PC-9 (cell line): ENCODE results near the gene ERAS. TPM values are rescaled to one million over a fixed set of nuclear protein-coding genes. Genes with fewer than 3 reads are reported as not detected.
A peak's percentile ranks its signal among the peaks of the same experiment; 100 is the strongest.

Source experiments
- BruUV-seq: library from RNA; stranded (reverse); fragments of 400-500 nt; replicated peaks from 2 replicates; lab custom pipeline; 2021; lab: Mats Ljungman, UMichigan
- CTCF ChIA-PET: fragments of 300-600 bp; sonication (Branson Sonifier 250); formaldehyde crosslinking; loops from one replicate; lab custom pipeline; 2022; ENCODE audit warnings: antibody characterized with exemption; lab: Charles Lee
- POLR2A ChIA-PET: fragments of 300-600 bp; sonication (Branson Sonifier 250); formaldehyde crosslinking; loops from one replicate; lab custom pipeline; 2022; ENCODE audit warnings: antibody characterized with exemption; ENCODE audit not compliant: unreplicated experiment; lab: Charles Lee
- DNase-seq, 2 experiments: peaks; one replicate each; pipeline versions ENCODE4 v3.0.0 to v3.0.0-alpha.2; 2015 to 2022; ENCODE audit warnings: mixed read lengths in 1 of 2
- H2AFZ ChIP-seq: fragments of 200-600 bp; sonication (generic); 2 replicates; pipeline ENCODE4 v1.8.1; 2017; ENCODE audit warnings: antibody characterized with exemption
- H3F3A ChIP-seq: fragments of 200-600 bp; sonication (generic); 2 replicates; pipeline ENCODE4 v1.8.1; 2017; ENCODE audit warnings: antibody characterized with exemption, mild to moderate bottlenecking, low read depth; ENCODE audit not compliant: insufficient read depth
- H3K27ac ChIP-seq: fragments of 200-600 bp; sonication (generic); 2 replicates; pipeline ENCODE4 v1.6.1; 2016; ENCODE audit warnings: mixed run types
- H3K27me3 ChIP-seq: fragments of 200-600 bp; sonication (generic); 2 replicates; pipeline ENCODE4 v1.6.1; 2016; ENCODE audit warnings: low read depth, mixed run types; ENCODE audit not compliant: insufficient read depth
- H3K36me3 ChIP-seq: fragments of 200-600 bp; sonication (generic); 2 replicates; pipeline ENCODE4 v1.6.1; 2016; ENCODE audit warnings: low read depth, mixed run types
- H3K4me1 ChIP-seq: fragments of 200-600 bp; sonication (generic); replicated peaks from 2 replicates; pipeline ENCODE4 v1.6.1; 2016; ENCODE audit warnings: mixed run types; ENCODE audit not compliant: insufficient read depth
- H3K4me2 ChIP-seq: fragments of 200-600 bp; sonication (generic); 2 replicates; pipeline ENCODE4 v1.6.1; 2017; ENCODE audit warnings: mixed run types
- H3K4me3 ChIP-seq: fragments of 200-600 bp; sonication (generic); 2 replicates; pipeline ENCODE4 v1.6.1; 2016; ENCODE audit warnings: mixed run types
- H3K79me2 ChIP-seq: fragments of 200-600 bp; sonication (generic); 2 replicates; pipeline ENCODE4 v1.6.1; 2017; ENCODE audit warnings: low read depth, mixed run types
- H3K9me2 ChIP-seq: fragments of 200-600 bp; sonication (generic); 2 replicates; pipeline ENCODE4 v1.8.1; 2017; ENCODE audit warnings: mild to moderate bottlenecking; ENCODE audit not compliant: insufficient read depth
- H3K9me3 ChIP-seq: fragments of 200-600 bp; sonication (generic); 2 replicates; pipeline ENCODE4 v1.8.1; 2016; ENCODE audit warnings: low read depth; ENCODE audit not compliant: insufficient read depth
- H4K20me1 ChIP-seq: fragments of 200-600 bp; sonication (generic); 2 replicates; pipeline ENCODE4 v1.8.1; 2017; ENCODE audit not compliant: insufficient read depth
- CTCF ChIP-seq: fragments of 200-600 bp; sonication (generic); conservative IDR thresholded peaks from 2 replicates; pipeline ENCODE4 v1.6.1; 2017; ENCODE audit warnings: mixed run types, antibody characterized with exemption, mild to moderate bottlenecking, moderate library complexity
- EZH2 ChIP-seq: fragments of 200-600 bp; sonication (generic); IDR thresholded peaks from 2 replicates; pipeline ENCODE4 v1.8.0; 2017; ENCODE audit warnings: antibody characterized with exemption, low read depth
- intact Hi-C: fragments of 100-400 bp; cut with micrococcal nuclease; formaldehyde crosslinking; loops from one replicate; pipeline ENCODE4 v1.10.0; 2022; ENCODE audit not compliant: unreplicated experiment
- total RNA-seq: library from RNA; stranded (reverse); gene quantifications from 2 replicates; pipeline ENCODE4 v1.2.3, GENCODE V29; 2021

ERAS gene
- total RNA-seq, 1 experiment from 2014 or later = not detected

- BruUV-seq = no TSS peak
- CTCF ChIA-PET = interaction anchor here (0.5 kb wide), 1 partner anchor 73 kb away, joined by 4 read pairs; no protein-coding TSS in a partner anchor
- peaks cover 12% of the 10 kb centered on the region for H3K4me1 ChIP-seq
Observed at GRCh38 chrX:48792219-48792618, 34.1 kb upstream of the ERAS start.

GRCh38 chrX:48793935-48794334 is 32.4 kb upstream of the ERAS start:
- ChIA-PET POLR2A (no interaction called here), CTCF (no interaction called here)
- Histone ChIP-seq H3K4me2 (no peak overlapping the region), H3F3A (no peaks in the 10 kb centered on the region), H3K4me1 (peaks cover 12% of the 10 kb centered on the region), H3K9me3 (no peaks in the 10 kb centered on the region), H3K9me2 (no peaks in the 10 kb centered on the region), H3K27me3 (no peaks in the 10 kb centered on the region), H3K36me3 (no peaks in the 10 kb centered on the region), H3K27ac (no peak overlapping the region), H3K4me3 (no peak overlapping the region), H3K79me2 (no peaks in the 10 kb centered on the region), H4K20me1 (no peaks in the 10 kb centered on the region), H2AFZ (no peak overlapping the region)
- DNase-seq = no peak
- TF ChIP-seq CTCF (no peak), EZH2 (no peak)
- no TSS peak for BruUV-seq
- intact Hi-C loops = no loop called here

More at GRCh38 chrX:48792219-48792618, 34.1 kb upstream of the ERAS start:
- Histone ChIP-seq H3K27me3 (no peaks in the 10 kb centered on the region), H3K4me3 (no peak overlapping the region), H3F3A (no peaks in the 10 kb centered on the region), H3K9me3 (no peaks in the 10 kb centered on the region), H3K36me3 (no peaks in the 10 kb centered on the region), H2AFZ (no peak overlapping the region), H3K4me2 (no peak overlapping the region), H3K79me2 (no peaks in the 10 kb centered on the region), H3K9me2 (no peaks in the 10 kb centered on the region), H3K27ac (no peak overlapping the region), H4K20me1 (no peaks in the 10 kb centered on the region)
- DNase-seq = no peak
- intact Hi-C loops = no loop called here
- TF ChIP-seq EZH2 (no peak), CTCF (no peak)
- POLR2A ChIA-PET = no interaction called here

- no peaks in the 10 kb centered on the region for H3K36me3 ChIP-seq
- H4K20me1 ChIP-seq = no peaks in the 10 kb centered on the region
- no peak for TF ChIP-seq CTCF
- TF ChIP-seq EZH2 = no peak
- H3K9me3 ChIP-seq = no peaks in the 10 kb centered on the region
- ChIA-PET CTCF (no interaction called here), POLR2A (no interaction called here)
- H3K9me2 ChIP-seq = no peaks in the 10 kb centered on the region
- BruUV-seq = no TSS peak
- H3K27ac ChIP-seq = no peak overlapping the region
- H2AFZ ChIP-seq = no peak overlapping the region
- 0 out of 2 replicates have a peak overlapping the region, but pooled peaks have one; percentile 8 for H3K4me3 ChIP-seq
- peaks cover 12% of the 10 kb centered on the region for H3K4me1 ChIP-seq
- H3K27me3 ChIP-seq = no peaks in the 10 kb centered on the region
- H3K79me2 ChIP-seq = no peaks in the 10 kb centered on the region
- intact Hi-C loops = no loop called here
- H3K4me2 ChIP-seq = peak overlapping the region; percentile 61
- no peaks in the 10 kb centered on the region for H3F3A ChIP-seq
- no peak for DNase-seq
Observed at GRCh38 chrX:48794340-48794910, 31.9 kb upstream of the ERAS start.
